ENCODE data around the gene EEA1. TPM values are rescaled to one million over a fixed set of nuclear protein-coding genes. Genes with fewer than 3 reads are reported as not detected.
"Not testable (repeated sequence)": the region's sequence is repeated elsewhere in the genome, so short reads cannot be mapped to it uniquely, and the experiment has no call there.

EEA1 gene
- total RNA-seq, 1 donor from 2014 or later: 31.1 TPM

GRCh38 chr12:92803903-92804302, 125.2 kb downstream of the EEA1 start:
- H3K36me3 Mint-ChIP-seq (ENCODE audit: unreplicated experiment): peaks cover 48% of the 10 kb centered on the region
- no peak for DNase-seq (ENCODE audit: extremely low spot score, unreplicated experiment)
- no peak overlapping the region for H3K27ac Mint-ChIP-seq (ENCODE audit: unreplicated experiment)
- TF ChIP-seq CTCF (IDR thresholded peaks at IDR 0.05): no peak
- H3K4me1 Mint-ChIP-seq (ENCODE audit: unreplicated experiment): no peaks in the 10 kb centered on the region
- H3K27me3 Mint-ChIP-seq (ENCODE audit: unreplicated experiment): no peaks in the 10 kb centered on the region
- H3K4me3 Mint-ChIP-seq (ENCODE audit: unreplicated experiment): no peak overlapping the region
- H3K9me3 Mint-ChIP-seq (ENCODE audit: unreplicated experiment): peaks cover 11% of the 10 kb centered on the region

- peaks cover 11% of the 10 kb centered on the region for H3K9me3 Mint-ChIP-seq (ENCODE audit: unreplicated experiment)
- no peak for DNase-seq (ENCODE audit: extremely low spot score, unreplicated experiment)
- H3K27me3 Mint-ChIP-seq (ENCODE audit: unreplicated experiment): no peaks in the 10 kb centered on the region
- no peak overlapping the region for H3K4me3 Mint-ChIP-seq (ENCODE audit: unreplicated experiment)
- peaks cover 44% of the 10 kb centered on the region for H3K36me3 Mint-ChIP-seq (ENCODE audit: unreplicated experiment)
- no peak for TF ChIP-seq CTCF (IDR thresholded peaks at IDR 0.05)
- no peak overlapping the region for H3K27ac Mint-ChIP-seq (ENCODE audit: unreplicated experiment)
- H3K4me1 Mint-ChIP-seq (ENCODE audit: unreplicated experiment): no peaks in the 10 kb centered on the region
These were observed 126.2 kb downstream of the EEA1 start for GRCh38 chr12:92802906-92803305.

- Mint-ChIP-seq H3K27ac (ENCODE audit: unreplicated experiment) (no peak overlapping the region), H3K4me1 (ENCODE audit: unreplicated experiment) (no peaks in the 10 kb centered on the region), H3K27me3 (ENCODE audit: unreplicated experiment) (no peaks in the 10 kb centered on the region), H3K9me3 (ENCODE audit: unreplicated experiment) (peaks cover 5% of the 10 kb centered on the region), H3K36me3 (ENCODE audit: unreplicated experiment) (peaks cover 46% of the 10 kb centered on the region), H3K4me3 (ENCODE audit: unreplicated experiment) (no peak overlapping the region)
- DNase-seq (ENCODE audit: extremely low spot score, unreplicated experiment): no peak
- no peak for TF ChIP-seq CTCF (IDR thresholded peaks at IDR 0.05)
These were observed 132.4 kb downstream of the EEA1 start for GRCh38 chr12:92796650-92797049.

GRCh38 chr12:92794814-92795213, 134.3 kb downstream of the EEA1 start:
- Mint-ChIP-seq H3K36me3 (ENCODE audit: unreplicated experiment) (peaks cover 53% of the 10 kb centered on the region), H3K4me1 (ENCODE audit: unreplicated experiment) (no peaks in the 10 kb centered on the region), H3K4me3 (ENCODE audit: unreplicated experiment) (no peak overlapping the region), H3K27ac (ENCODE audit: unreplicated experiment) (no peak overlapping the region), H3K9me3 (ENCODE audit: unreplicated experiment) (peaks cover 17% of the 10 kb centered on the region), H3K27me3 (ENCODE audit: unreplicated experiment) (no peaks in the 10 kb centered on the region)
- no peak for TF ChIP-seq CTCF (IDR thresholded peaks at IDR 0.05)
- no peak for DNase-seq (ENCODE audit: extremely low spot score, unreplicated experiment)

- not testable (repeated sequence) for H3K27ac Mint-ChIP-seq (ENCODE audit: unreplicated experiment); DNase-seq (ENCODE audit: extremely low spot score, unreplicated experiment); H3K27me3 Mint-ChIP-seq (ENCODE audit: unreplicated experiment); H3K4me3 Mint-ChIP-seq (ENCODE audit: unreplicated experiment); H3K4me1 Mint-ChIP-seq (ENCODE audit: unreplicated experiment)
- peaks cover 54% of the 10 kb centered on the region for H3K36me3 Mint-ChIP-seq (ENCODE audit: unreplicated experiment)
- H3K9me3 Mint-ChIP-seq (ENCODE audit: unreplicated experiment): peaks cover 17% of the 10 kb centered on the region
These were observed 134.7 kb downstream of the EEA1 start for GRCh38 chr12:92794356-92794755.

GRCh38 chr12:92786045-92786444, 143.1 kb downstream of the EEA1 start:
- Mint-ChIP-seq H3K27ac (ENCODE audit: unreplicated experiment) (no peak overlapping the region), H3K27me3 (ENCODE audit: unreplicated experiment) (no peaks in the 10 kb centered on the region), H3K4me3 (ENCODE audit: unreplicated experiment) (no peak overlapping the region), H3K4me1 (ENCODE audit: unreplicated experiment) (peaks cover 9% of the 10 kb centered on the region), H3K9me3 (ENCODE audit: unreplicated experiment) (peaks cover 7% of the 10 kb centered on the region), H3K36me3 (ENCODE audit: unreplicated experiment) (peaks cover 27% of the 10 kb centered on the region)
- DNase-seq (ENCODE audit: extremely low spot score, unreplicated experiment): no peak
- TF ChIP-seq CTCF (IDR thresholded peaks at IDR 0.05): no peak
